Keratinocyte (primary cell): ENCODE data around the gene DAB1. TPM values are rescaled to one million over a fixed set of nuclear protein-coding genes. Genes with fewer than 3 reads are reported as not detected.
A peak's percentile ranks its signal among the peaks of the same experiment; 100 is the strongest.

ENCODE experiments used
- DNase-seq: peaks from one replicate; pipeline ENCODE4 v3.0.0-alpha.2; 2011; ENCODE audit warnings: low read depth, missing footprints, low spot score
- FAIRE-seq: peaks from 2 replicates; lab custom pipeline; 2011; peaks lifted over from hg19 to GRCh38; lab: Jason Lieb, UNC
- H2AFZ ChIP-seq: 2 replicates; pipeline ENCODE4 v1.6.0; 2012; ENCODE audit warnings: low read length, control low read depth, inconsistent platforms; ENCODE audit not compliant: control insufficient read depth
- H3K27ac ChIP-seq: 2 replicates; pipeline ENCODE4 v1.5.1; 2011; ENCODE audit warnings: low read length; ENCODE audit not compliant: control insufficient read depth, insufficient read depth
- H3K27me3 ChIP-seq: 3 replicates; pipeline ENCODE4 v1.6.0; 2011; ENCODE audit warnings: low read length; ENCODE audit not compliant: control insufficient read depth, insufficient read depth; ENCODE audit errors: extremely low read depth
- H3K36me3 ChIP-seq, 2 experiments: 2 replicates in 1 of 2; 3 replicates in 1 of 2; pipeline ENCODE4 v1.5.1; 2011; ENCODE audit warnings: low read length in 2 of 2, mild to moderate bottlenecking in 1 of 2; ENCODE audit not compliant: control insufficient read depth in 2 of 2, insufficient read depth in 2 of 2; ENCODE audit errors: extremely low read depth in 1 of 2
- H3K4me1 ChIP-seq: 3 replicates; pipeline ENCODE4 v1.5.1; 2011; ENCODE audit warnings: low read length; ENCODE audit not compliant: control insufficient read depth, insufficient read depth; ENCODE audit errors: extremely low read depth
- H3K4me2 ChIP-seq: 3 replicates; pipeline ENCODE4 v1.6.0; 2011; ENCODE audit warnings: low read depth, low read length; ENCODE audit not compliant: control insufficient read depth, insufficient read depth; ENCODE audit errors: extremely low read depth
- H3K4me3 ChIP-seq, 3 experiments: fragments of 200-600 bp in 1 of 3; sonication (generic) in 1 of 3; 2 replicates in 2 of 3; 3 replicates in 1 of 3; pipeline ENCODE4 v1.5.1; 2011 to 2016; ENCODE audit warnings: low read length in 3 of 3, mild to moderate bottlenecking in 3 of 3, control low read depth in 2 of 3, inconsistent platforms in 1 of 3, low read depth in 1 of 3, mixed read lengths in 1 of 3, mixed run types in 1 of 3, moderate library complexity in 1 of 3; ENCODE audit not compliant: control insufficient read depth in 2 of 3, insufficient read depth in 2 of 3; ENCODE audit errors: extremely low read depth in 1 of 3
- H3K79me2 ChIP-seq: 2 replicates; pipeline ENCODE4 v1.6.0; 2012; ENCODE audit warnings: low read length; ENCODE audit not compliant: control insufficient read depth, insufficient read depth
- H3K9ac ChIP-seq: 3 replicates; pipeline ENCODE4 v1.6.0; 2011; ENCODE audit warnings: low read length; ENCODE audit not compliant: control insufficient read depth, insufficient read depth; ENCODE audit errors: extremely low read depth
- H3K9me1 ChIP-seq: 3 replicates; pipeline ENCODE4 v1.6.0; 2011; ENCODE audit warnings: low read length; ENCODE audit not compliant: control insufficient read depth, insufficient read depth; ENCODE audit errors: extremely low read depth
- H3K9me3 ChIP-seq: 2 replicates; pipeline ENCODE4 v1.5.1; 2012; ENCODE audit warnings: low read depth, low read length; ENCODE audit not compliant: control insufficient read depth
- H4K20me1 ChIP-seq: 3 replicates; pipeline ENCODE4 v1.6.0; 2011; ENCODE audit warnings: low read length; ENCODE audit not compliant: control insufficient read depth, insufficient read depth; ENCODE audit errors: extremely low read depth
- CTCF ChIP-seq, 3 experiments: IDR thresholded peaks in 1 of 3; conservative IDR thresholded peaks in 1 of 3; optimal IDR thresholded peaks in 1 of 3; 2 replicates in 2 of 3; 3 replicates in 1 of 3; pipeline versions ENCODE3 to v1.5.1; 2011; ENCODE audit warnings: low read length in 3 of 3, mild to moderate bottlenecking in 3 of 3, moderate library complexity in 2 of 3, control low read depth in 1 of 3, inconsistent platforms in 1 of 3; ENCODE audit not compliant: insufficient read depth in 2 of 3; ENCODE audit errors: extremely low read depth in 1 of 3
- EZH2 ChIP-seq: IDR thresholded peaks from one replicate; pipeline ENCODE4 v1.6.1; 2012; ENCODE audit warnings: inconsistent platforms, mild to moderate bottlenecking, low read length, moderate library complexity
- dilution Hi-C: fragments of 300-500 bp; cut with MboI; formaldehyde crosslinking; loops from one replicate; pipeline ENCODE4 v1.7.0; 2020; ENCODE audit warnings: low sequenced_read_pairs; ENCODE audit not compliant: extremely low pct_ligation_motif_present
- polyA plus RNA-seq, 5 experiments: library from polyadenylated mRNA; depleted of rRNA in 3 of 5; stranded (reverse) in 3 of 5; stranded (forward) in 1 of 5; unstranded in 1 of 5; fragments of >200 nt; gene quantifications; 1 replicate in 1 of 5; 2 replicates in 3 of 5; 3 replicates in 1 of 5; pipeline versions ENCODE4 v1.2.1 to v1.2.3, GENCODE V29; 2011 to 2012; ENCODE audit warnings: missing spikeins in 2 of 5, low read depth in 1 of 5, low replicate concordance in 1 of 5

The DAB1 gene
- polyA plus RNA-seq, 1 donor (not counting 4 experiments of a cell fraction or from before 2014, with no cell fraction given) = 0.01 TPM

GRCh38 chr1:57132993-57133622 lies 290.8 kb downstream of the DAB1 start:
- Histone ChIP-seq H3K4me2 (no peak overlapping the region), H3K36me3 (no peaks in the 10 kb centered on the region), H3K79me2 (no peaks in the 10 kb centered on the region), H3K4me1 (peaks cover 38% of the 10 kb centered on the region), H2AFZ (no peak overlapping the region), H3K27me3 (no peaks in the 10 kb centered on the region), H3K9me1 (no peaks in the 10 kb centered on the region), H3K27ac (peak overlapping the region; percentile 3), H3K9me3 (no peaks in the 10 kb centered on the region), H3K4me3 (no peak overlapping the region), H3K9ac (no peak overlapping the region), H4K20me1 (no peaks in the 10 kb centered on the region)
- TF ChIP-seq CTCF (optimal IDR thresholded peaks at IDR 0.05 in 1 of 3, IDR thresholded peaks at IDR 0.05 in 1 of 3, conservative IDR thresholded peaks at IDR 0.05 in 1 of 3; ENCODE audit: extremely low read depth in 1 of 3, insufficient read depth in 2 of 3, low read length in 3 of 3) = no peak
- TF ChIP-seq EZH2 = no peak
- dilution Hi-C loops = no loop called here
- DNase-seq (no peak), FAIRE-seq (peak; percentile 55)

GRCh38 chr1:57131701-57132394 lies 292.0 kb downstream of the DAB1 start:
- no peak for TF ChIP-seq CTCF (optimal IDR thresholded peaks at IDR 0.05 in 1 of 3, IDR thresholded peaks at IDR 0.05 in 1 of 3, conservative IDR thresholded peaks at IDR 0.05 in 1 of 3; ENCODE audit: extremely low read depth in 1 of 3, insufficient read depth in 2 of 3, low read length in 3 of 3)
- no peak for TF ChIP-seq EZH2
- Histone ChIP-seq H2AFZ (no peak overlapping the region), H3K9me3 (no peaks in the 10 kb centered on the region), H3K4me1 (peaks cover 38% of the 10 kb centered on the region), H4K20me1 (no peaks in the 10 kb centered on the region), H3K27me3 (no peaks in the 10 kb centered on the region), H3K79me2 (no peaks in the 10 kb centered on the region), H3K36me3 (no peaks in the 10 kb centered on the region), H3K4me2 (peak overlapping the region; percentile 59), H3K27ac (peak overlapping the region; percentile 61), H3K9me1 (no peaks in the 10 kb centered on the region), H3K9ac (no peak overlapping the region), H3K4me3 (no peak overlapping the region)
- DNase-seq = no peak
- peak; percentile 86 for FAIRE-seq
- dilution Hi-C loops = no loop called here
